SHP77 (cell line): Measurements from ENCODE around the gene CUX1.
"Not testable (repeated sequence)": the region's sequence is repeated elsewhere in the genome, so short reads cannot be mapped to it uniquely, and the experiment has no call there.

Source experiments
- DNase-seq, 2 experiments: peaks; one replicate each; lab custom pipeline; 2025; lab: John Stamatoyannopoulos, UW

CUX1 gene

DNA sequence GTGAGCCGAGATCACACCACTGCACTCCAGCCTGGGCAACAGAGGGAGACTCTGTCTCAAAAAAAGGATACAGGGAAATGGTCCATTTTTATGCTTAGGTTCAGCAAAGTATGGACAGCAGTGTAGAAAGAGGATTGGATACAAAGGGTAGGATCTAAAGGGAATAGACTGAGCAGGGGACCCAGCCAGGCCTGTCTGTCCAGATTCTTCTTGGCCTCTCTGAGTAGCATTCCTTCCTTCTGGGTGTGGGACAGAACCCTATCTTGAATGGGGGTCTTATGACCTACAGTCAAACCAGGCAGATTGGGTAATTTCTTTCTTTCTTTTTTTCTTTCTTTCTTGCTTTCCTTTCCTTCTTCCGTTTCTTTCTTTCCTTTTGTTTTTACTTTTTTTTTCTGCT is 494.9 kb downstream of the CUX1 start:
- DNase-seq, result no peak

DNA sequence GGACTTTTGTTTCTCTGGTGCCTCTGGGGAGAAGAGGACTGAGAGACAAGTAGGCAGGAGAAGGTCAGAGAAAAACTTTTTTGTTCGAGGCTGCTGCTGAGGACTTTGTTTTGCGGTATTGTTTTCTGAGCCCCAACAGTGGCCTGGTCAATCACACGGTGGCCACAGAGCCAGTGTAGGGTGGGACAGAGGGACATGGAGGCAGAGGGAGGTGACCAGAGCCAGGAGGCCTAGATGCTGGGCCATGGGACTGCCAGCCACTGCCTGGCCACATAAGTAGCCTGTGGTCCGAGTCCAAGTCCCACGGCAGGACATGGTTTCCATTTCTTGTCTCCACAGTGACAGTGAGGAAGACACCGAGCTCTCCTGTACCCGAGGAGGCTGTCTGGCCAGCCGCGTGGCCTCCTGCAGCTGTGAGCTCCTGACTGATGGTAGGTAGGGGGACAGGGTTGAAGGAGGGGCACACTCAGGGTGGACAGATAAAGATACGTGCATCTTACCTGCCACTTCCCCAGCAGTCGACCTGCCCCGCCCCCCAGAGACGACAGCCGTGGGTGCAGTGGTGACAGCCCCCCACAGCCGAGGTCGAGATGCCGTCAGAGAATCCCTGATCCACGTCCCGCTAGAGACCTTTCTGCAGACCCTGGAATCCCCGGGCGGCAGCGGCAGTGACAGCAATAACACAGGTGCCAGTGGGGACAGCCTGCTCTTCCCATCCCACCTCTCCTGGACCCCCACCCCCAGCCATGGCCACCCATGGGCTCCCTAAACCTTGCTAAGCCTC is 496.8 kb downstream of the CUX1 start:
- DNase-seq, result no peak

DNA sequence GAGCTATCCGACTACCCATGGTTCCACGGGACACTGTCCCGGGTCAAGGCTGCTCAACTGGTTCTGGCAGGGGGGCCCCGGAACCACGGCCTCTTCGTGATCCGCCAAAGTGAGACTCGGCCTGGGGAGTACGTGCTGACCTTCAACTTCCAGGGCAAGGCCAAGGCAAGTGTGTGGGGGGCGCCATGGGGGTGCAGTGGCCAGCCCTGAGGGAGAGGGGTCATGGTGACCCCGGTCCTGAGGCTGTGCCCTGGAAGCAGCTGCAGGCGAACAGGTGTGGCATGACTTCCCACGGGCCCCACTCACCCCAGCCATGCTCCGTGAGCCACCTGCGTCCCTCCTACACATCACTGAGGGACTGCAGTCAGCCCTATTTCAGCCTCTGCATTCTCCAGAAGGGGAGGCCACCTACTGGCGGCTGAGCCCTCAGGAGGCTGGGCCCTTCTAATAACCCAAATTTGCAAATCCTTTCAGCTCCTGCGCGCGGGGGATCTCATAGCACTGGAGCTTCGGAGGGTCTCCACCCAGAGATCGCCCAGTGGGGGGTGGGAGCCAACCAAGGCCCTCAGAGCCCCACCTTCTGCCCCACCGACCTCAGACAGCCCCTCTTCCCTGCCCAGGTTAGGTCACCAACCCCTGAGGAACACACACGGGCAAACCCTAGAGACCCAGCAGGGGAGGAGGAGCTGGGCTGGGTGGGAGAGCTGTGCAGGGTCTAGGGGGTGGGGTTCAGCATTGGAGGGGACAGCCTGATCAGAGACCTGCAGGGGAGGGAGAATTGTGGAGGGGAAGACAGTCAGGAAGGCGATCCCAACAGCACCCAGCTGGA is 500.0 kb downstream of the CUX1 start:
- no peak for DNase-seq

DNA sequence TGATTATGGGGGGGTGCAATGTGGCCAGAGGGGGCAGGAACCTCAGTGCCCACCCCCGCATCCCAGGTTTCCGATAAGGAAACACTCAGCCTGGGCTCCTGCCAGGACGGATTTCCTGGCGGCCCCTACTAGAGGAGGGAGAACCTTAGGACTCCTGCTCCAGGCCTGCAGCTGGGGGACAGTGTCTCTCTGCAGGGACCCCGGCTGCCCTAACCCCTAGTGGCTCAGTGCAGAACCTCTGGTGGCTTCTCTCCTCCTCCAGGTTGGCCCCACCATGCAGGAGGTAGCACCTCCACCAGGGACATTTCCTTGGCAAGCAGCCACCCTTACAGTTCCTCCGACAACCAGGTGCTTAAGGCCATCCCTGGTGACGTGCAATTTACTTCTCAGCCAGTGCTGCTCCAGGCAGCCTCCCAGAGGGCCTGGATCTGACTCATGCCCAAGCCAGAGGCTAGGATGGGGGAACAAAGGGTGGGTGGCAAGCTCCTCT is 501.1 kb downstream of the CUX1 start:
- DNase-seq, result peak; percentile 12 to 39

DNA sequence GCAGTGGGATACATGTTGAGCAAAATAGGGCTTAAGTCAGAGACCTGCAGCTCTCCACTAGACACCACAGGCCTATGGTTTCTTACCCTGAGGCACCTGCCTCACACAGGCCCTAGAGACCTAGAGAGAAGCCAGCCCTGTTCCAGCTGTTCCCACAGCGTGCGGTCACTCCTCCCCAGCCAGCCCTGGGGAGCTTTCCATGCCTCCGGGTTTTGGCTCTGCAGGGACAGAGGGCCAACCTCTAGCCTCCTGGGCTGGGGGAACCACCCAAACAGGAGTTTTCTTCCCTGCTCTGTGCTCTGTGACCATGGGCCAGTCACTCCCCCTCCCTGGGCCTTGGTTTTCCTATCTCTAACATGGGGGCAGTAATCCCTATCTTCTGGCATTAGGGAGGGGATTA is 502.2 kb downstream of the CUX1 start:
- no peak for DNase-seq

DNA sequence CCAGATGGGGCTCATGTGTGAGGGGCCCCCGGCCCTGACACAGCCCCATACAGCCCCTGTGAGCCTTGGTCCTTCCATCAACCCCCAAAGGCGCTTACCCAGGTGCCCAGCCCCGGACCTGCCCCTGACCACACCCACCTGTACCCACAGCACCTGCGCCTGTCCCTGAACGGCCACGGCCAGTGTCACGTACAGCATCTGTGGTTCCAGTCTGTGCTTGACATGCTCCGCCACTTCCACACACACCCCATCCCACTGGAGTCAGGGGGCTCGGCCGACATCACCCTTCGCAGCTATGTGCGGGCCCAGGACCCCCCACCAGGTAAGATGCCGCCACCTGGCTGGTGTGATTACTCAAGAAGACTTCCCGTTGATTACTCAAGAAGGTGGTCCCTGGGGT is 502.8 kb downstream of the CUX1 start:
- DNase-seq, result no peak

DNA sequence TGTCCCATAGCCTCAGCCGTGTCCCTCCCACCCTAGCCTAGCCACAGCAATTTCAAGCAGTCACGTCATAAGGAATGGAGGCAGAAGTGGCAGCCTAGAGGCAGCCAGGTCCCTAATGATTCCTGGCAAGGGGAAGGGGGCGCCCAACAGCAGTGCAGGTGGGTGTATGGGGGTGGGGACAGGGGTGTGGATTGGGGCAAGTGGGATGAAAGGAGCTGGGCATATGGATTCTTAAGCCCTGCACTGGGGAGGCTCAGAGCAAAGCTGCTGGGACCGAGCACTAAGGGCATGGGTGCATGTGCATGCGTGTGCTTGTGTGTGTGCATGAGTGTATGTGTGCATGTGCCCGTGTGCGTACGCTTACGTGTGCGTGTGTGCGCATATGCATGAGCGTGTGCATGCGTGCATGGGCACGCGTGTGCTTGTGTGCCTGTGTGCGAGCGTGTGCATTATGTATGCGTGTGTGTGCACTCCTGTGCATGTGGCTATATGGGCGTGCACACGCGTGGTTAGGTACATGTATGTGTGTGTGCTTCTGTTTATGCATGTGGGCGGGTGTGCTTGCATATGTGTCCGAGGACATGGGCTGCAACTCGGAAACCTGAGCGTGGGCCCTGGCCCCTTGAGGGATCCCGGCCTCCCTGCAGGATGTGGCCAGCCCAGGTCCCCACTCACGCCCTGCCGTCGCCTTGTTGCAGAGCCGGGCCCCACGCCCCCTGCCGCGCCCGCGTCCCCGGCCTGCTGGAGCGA is 503.4 kb downstream of the CUX1 start:
- DNase-seq, result no peak

DNA sequence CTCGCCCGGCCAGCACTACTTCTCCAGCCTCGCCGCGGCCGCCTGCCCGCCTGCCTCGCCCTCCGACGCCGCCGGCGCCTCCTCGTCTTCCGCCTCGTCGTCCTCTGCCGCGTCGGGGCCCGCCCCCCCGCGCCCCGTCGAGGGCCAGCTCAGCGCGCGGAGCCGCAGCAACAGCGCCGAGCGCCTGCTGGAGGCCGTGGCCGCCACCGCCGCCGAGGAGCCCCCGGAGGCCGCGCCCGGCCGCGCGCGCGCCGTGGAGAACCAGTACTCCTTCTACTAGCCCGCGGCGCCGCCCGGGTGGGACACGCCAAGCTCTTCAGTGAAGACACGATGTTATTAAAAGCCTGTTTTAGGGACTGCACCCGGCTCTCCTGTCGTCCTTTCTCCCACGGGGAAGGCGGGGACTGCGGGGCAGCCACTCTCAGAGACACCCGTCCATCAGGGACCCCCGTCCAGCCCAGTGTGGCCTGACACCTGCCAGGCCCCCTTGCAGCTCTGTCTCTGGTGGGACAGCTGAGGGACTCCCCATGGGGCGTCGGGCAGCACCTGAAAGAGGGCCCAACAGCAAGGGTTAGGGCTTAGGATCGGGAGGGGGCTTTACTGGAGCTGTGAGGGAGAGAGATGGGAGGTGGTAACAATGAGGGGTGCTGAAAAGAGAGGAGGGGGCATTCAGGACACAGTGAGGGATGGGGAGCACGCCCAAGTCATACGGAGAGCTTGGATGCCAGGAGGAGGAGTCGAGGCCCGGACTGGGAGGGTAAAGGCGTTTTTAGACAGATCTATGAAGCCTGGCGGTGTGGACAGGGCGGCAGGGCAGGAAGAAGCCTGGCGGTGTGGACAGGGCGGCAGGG is 504.1 kb downstream of the CUX1 start:
- DNase-seq, result no peak

DNA sequence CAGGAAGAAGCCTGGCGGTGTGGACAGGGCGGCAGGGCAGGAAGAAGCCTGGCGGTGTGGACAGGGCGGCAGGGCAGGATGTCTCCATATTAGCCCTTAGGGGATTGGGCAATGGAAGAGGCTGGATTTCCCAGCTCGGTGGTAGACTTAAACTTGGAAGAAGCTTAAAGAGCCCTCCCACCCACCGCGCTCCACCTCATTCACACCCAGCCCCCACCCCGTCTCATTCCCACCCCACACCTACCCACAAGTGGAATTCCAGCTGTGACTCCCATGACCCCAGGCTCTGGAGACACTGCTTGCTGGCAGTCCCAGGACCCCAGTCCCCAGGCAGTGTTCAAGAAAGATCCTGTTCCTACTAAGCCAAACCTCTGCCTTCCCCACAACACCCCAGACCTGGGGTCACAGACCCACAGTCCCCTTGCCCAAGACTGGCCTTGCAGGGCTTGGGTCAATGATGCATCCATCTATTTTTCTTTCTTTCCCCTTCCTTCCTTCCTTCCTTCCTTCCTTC is 504.8 kb downstream of the CUX1 start:
- DNase-seq, result no peak

DNA sequence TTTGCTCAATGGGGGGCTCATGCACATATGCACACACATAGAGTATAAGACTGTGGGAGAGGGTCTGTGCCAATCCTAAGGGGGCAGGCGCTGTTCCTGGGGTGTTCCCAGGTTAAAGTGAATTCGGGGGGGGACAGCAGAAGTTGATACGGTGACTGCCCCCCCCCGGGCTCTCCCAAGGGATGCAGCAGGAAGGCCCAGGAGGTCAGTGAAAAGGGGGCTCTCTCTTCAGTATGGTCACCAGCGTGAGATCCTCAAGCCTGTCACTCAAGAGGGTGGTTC is 506.4 kb downstream of the CUX1 start:
- DNase-seq, result no peak

DNA sequence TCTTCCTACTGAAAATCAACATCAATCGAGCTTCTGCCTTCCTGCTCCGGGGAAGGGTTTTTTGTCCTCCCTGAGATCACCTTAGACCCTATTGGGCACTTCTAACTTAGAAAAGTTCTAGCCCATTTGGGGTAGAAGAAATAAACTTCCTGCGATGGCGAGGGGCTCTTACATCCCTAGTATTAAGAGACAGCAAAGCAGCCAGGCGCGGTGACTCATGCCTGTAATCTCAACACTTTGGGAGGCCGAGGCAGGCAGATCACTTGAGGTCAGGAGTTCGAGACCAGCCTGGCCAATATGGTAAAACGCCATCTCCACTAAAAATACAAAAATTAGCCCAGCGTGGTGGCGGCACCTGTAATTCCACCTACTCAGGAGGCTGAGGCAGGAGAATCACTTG is 507.7 kb downstream of the CUX1 start:
- DNase-seq, result not testable (repeated sequence)

DNA sequence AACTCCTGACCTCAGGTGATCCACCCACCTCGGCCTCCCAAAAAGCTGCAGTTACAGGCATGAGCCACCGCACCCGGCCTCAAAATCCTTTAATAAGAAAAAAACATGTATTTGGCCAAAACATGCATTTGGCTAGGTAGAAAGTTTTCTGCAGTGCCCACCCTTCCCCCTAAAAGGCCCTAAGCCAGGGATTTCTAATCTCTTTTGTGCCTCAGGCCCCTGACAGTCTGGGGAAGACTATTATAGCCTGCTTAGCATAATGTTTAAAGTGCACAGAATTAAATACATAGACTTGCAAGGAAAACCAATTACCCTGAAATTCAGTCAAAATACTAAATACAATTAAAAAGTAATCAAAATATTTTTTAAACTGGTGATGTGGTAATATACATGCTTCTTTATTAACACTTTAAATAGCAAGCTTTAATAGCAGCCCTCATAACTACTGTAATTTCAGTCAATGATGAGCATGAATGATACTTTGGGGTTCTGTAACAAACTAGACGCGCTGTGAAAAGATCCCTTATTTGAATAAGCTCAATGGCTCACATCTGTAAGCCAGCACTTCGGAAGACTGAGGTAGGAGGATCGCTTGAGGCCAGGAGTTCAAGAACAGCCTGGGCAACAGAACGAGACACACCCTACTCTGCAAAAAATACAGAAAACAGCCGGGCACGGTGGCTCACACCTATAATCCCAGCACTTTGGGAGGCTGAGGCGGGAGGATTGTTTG is 508.9 kb downstream of the CUX1 start:
- no peak for DNase-seq

DNA sequence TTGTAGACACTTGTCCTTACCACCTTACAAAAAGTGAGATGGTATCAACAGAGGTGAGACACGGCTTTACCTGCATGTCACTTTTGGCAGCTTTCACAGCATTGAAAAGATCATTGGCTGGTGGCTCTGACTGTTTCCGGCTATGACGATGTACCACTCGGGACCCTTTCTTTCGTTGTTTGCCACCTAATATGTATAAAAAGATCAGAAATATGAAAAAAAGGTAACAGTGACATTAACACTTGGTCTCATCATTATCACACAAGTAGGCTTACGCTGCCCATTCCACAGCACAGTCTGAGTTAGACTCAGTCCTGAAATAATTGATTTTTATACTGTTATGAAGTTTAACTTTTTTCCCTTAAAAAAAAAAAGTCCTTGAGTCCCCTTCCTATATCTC is 509.8 kb downstream of the CUX1 start:
- not testable (repeated sequence) for DNase-seq

DNA sequence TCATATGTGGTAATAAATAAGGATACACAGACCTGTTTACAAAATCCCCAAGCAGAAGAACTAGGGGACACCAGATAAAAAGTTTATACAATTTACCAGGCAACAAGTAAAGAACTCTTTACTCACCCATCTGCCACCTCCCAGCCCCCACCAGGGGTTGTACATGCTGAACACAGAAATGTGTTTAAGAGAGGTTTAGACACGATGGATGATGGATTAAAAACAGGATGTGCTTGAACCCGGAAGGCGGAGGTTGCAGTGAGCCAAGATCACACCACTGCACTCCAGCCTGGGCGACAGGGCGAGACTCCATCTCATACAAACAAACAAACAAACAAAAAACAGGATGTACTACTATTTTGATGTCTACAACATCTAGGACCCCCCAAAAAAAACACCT is 511.4 kb downstream of the CUX1 start:
- not testable (repeated sequence) for DNase-seq

DNA sequence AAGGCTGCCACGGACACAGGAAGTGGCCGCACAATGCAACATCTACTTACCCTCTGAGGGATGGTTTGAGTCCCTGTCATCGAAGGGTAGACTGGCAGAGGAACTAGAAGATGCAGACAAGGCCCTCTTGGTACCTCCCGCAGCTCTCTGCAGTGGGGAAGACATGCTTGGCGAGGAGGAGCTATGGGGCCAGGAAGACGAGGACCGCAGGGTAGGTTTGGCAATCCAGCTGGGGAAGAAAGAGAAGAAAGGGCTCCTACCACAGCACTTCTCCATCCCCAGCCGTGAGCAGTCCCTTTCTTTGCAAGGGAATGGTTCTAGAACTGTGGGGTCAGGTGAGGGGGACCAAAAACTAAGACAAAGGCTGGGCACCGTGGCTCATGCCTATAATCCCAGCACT is 511.9 kb downstream of the CUX1 start:
- DNase-seq, result not testable (repeated sequence)

DNA sequence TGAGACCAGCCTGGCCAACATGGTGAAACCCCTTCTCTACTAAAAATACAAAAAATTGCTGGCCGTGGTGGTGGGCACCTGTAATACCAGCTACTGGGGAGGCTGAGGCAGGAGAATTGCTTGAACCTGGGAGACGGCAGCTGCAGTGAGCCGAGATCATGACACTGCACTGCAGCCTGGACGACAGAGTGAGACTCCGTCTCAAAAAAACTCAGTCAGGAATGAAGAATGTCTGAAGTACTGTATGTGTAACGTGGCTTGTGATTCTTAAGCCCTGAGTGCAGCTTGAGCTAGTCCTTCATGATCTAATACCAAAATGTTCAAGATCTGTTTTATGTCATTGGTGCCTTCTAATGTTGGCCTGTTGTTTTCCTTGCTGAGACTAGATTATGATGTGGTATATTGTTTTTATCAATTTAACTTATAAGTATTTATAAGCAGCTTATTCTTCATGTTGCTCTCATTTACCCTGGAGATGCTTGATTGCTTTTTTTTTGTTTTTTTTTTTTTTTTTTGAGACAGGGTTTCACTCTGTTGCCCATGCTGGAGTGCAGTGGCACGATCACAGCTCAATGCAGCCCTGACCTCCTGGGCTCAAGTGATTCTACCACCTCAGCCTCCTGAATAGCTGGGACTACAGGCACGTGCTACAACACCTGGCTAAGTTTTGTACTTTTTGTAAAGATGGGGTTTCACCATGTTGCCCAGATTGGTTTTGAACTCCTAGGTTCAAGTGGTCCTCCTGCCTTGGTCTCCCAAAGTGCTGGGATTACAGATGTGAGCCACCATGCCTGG is 513.4 kb downstream of the CUX1 start:
- DNase-seq, result not testable (repeated sequence)
